ENCODE data around the gene TMEM94.
"Not testable (repeated sequence)": the region's sequence is repeated elsewhere in the genome, so short reads cannot be mapped to it uniquely, and the experiment has no call there.

TMEM94 gene

GRCh38 chr17:75511610-75512575 lies 55.5 kb downstream of the TMEM94 start:
- DNase-seq (ENCODE audit: low read depth): no peak

DNA sequence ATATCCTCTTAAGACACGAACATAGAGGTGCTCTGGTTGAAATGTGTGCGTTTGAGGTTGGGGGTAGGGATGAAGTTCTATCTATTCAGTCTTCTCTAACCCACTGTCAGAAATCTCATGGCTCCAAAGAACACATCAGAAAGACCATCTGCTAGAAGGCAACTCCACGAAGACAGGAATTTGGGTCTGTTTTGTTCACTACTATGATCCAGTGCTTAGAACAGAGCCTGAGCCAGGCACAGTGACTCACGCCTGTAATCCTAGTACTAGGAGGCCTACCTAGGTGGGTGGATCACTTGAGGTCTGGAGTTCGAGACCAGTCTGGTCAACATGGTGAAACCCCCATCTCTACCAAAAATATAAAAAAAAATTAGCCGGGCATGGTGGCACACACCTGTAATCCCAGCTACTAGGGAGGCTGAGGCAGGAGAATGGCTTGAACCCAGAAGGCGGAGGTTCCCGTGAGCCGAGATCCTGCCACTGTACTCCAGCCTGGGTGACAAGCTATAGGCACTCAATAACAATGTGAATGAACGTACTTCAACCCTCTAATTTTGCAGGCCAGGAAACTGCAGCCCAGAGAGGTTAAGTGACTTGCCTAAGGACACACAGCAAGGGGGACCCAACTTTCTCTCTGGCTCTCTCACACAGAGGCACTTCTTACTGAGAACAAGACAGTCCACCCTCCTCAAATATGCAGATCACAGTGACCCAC lies 56.6 kb downstream of the TMEM94 start:
- no peak for DNase-seq (ENCODE audit: low read depth)

DNA sequence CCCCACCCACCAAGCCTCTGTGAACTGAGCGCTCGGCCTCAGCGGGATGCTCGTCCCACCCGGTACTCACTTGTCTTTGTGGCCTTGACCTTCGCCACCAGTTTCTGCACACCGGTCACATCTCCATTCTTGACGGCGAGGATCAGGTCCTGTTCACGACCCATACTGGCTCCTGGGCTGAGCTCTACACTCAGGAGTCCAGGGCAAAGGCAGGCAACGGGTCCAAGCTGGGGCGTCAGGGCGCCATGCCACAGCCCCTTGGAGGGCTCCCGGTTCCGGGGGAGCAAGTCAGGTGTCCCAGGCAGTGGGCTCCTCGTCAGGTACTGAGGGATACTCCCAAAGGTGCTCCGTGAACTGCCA lies 57.2 kb downstream of the TMEM94 start:
- DNase-seq (ENCODE audit: low read depth): no peak

- no peak for DNase-seq (ENCODE audit: low read depth)
Observed at GRCh38 chr17:75514299-75514918, 58.0 kb downstream of the TMEM94 start.

GRCh38 chr17:75514919-75515495 lies 58.6 kb downstream of the TMEM94 start:
- no peak for DNase-seq (ENCODE audit: low read depth)

DNA sequence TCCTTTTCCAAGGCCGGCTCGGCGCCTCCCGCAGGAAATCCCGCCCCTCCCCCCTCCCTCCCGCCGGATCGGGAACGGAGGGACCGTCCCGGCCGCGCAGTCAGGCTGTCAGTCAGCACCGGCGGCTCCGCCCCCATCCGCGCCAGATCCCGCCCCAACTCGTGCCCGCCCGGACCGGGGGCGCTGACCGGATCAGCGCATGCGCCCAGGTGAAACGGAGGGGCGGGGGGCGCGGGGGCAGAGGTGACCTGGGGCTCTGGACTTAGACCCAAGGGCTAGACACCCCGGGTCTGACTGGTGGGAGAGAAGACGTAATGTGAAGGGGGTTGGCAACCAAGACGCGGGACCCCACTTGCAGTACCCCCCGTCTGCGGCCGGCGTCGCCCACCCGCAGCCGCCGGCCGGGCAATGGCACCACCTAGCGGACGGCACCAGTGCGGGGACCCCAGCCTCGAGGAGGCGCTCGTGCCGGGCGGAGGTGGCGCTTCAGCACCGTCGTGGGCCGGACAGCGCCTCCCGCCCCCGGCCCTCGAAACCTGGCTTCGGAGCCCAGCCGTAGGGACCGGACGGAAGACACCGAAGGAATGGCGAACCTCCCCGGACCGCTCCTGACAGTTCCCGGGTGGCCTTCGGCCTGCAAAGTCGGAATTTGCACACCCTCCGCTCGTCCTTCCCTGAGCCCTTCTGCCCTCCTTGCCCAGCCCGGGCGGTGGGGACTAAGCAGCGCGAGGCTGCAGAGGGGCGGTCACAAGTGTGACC lies 59.2 kb downstream of the TMEM94 start, which contains the start of gene CASKIN2:
Gene CASKIN2 (minus strand): TSS at position 42 of the 759 bp plus-strand sequence. CDS start 1,733 bp downstream, outside the sequence.
- DNase-seq (ENCODE audit: low read depth): peak; percentile 49

DNA sequence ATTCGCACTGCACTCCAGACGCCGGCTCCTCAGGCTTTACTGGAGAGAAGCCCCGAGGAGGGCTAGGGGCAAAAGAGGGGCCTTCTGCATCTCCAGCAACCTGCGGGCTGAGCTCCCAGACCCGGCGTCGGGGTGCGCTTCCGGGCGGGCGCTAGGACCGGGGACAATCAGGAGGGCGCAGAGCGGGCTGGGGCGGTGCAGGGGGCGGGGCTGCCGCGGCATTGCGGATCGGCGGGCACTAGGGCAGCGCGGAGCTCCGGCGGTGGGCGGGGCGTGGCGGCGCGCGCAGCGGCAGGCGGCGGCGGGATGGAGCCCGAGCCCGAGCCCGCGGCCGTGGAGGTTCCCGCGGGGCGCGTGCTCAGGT lies 59.8 kb downstream of the TMEM94 start, which contains the start of gene TSEN54:
Gene TSEN54 (plus strand): TSS at position 274 of the 364 bp plus-strand sequence. CDS start 33 bp downstream, at position 307.
- DNase-seq (ENCODE audit: low read depth): peak; percentile 88

DNA sequence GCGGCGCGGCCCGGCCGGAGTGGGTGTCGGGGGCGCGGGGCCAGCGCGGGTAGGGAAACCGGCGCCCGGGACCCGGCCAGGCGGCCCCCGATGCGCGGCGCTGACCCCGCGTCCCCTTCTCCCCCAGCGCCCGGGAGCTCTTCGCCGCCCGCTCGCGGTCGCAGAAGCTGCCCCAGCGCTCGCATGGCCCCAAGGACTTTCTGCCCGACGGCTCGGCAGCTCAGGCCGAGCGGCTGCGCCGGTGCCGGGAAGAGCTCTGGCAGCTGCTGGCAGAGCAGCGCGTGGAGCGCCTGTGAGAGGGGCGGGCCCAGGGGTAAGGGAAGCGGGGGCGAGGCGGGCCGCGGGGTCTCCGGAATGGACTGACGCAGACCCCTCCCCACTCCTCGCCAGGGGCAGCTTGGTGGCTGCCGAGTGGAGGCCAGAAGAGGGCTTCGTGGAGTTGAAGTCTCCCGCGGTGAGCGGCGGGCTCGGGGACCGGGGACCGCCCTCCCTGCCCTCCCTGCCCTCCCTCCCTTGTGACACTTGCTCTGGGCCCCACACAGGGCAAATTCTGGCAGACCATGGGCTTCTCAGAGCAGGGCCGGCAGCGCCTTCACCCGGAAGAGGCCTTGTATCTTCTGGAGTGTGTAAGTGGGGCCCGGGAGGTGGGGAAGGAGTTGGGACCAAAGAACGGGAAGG lies 60.3 kb downstream of the TMEM94 start:
- DNase-seq (ENCODE audit: low read depth): no peak

DNA sequence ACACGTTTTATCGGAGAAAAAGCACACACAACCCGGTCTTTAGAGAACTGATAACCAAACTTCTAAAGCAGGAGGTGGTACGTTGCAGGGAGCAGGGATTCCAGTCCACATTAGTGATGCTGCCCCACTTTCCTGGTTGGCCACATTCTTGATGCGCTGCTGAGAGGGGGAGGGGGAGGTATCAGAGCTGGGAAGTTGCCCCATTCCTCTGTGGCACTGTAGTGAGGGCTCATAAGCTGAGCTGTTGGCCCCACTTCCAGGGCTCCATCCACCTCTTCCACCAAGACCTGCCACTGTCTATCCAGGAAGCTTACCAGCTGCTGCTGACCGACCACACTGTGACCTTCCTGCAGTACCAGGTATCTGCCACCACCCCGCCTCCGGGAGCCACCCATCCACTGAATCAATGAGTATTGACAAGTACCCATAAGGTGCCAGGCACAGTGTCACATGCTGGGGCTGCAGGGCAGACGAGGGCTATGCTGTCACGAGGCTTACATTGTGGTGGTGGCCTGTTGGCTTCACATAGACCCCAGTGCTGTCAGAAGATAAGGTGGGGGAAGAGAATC lies 60.9 kb downstream of the TMEM94 start:
- no peak for DNase-seq (ENCODE audit: low read depth)

DNA sequence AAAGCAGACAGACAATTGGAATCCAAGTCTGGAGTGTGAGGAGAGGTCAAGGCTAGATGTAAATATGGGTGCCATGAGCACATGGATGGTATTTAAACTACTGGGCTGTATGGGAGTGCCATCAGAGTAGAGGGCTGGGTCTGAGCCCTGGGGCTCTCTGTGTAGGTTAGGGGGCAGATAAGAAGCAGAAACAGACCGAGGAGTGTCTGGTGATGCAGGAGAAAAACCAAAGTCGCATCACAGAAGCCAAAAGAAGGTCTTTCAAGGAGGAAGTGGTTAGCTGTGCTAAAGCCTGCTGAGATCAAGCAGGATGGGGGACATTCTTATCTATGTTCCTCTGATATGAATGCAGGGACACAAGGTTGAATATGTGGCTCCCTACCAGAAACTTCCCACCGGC lies 61.8 kb downstream of the TMEM94 start:
- no peak for DNase-seq (ENCODE audit: low read depth)

- no peak for DNase-seq (ENCODE audit: low read depth)
Observed at GRCh38 chr17:75518983-75519537, 62.6 kb downstream of the TMEM94 start.

DNA sequence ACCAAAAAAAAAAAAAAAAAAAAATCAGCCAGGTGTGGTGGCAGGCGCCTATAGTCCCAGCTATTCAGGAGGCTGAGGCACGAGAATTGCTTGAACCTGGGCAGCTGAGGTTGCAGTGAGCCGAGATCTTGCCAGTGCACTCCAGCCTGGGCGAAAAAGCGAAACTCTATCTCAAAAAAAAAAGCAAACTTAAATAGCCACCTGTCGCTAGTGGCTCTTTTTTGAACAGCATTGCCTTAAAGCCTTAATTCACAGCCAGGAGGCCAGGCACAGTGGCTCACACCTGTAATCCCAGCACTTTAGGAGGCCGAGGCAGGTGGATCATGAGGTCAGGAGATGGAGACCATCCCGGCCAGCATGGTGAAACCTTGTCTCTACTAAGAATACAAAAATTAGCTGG lies 64.0 kb downstream of the TMEM94 start:
- DNase-seq (ENCODE audit: low read depth): not testable (repeated sequence)

- no peak for DNase-seq (ENCODE audit: low read depth)
Observed at GRCh38 chr17:75521290-75521689, 64.9 kb downstream of the TMEM94 start.

DNA sequence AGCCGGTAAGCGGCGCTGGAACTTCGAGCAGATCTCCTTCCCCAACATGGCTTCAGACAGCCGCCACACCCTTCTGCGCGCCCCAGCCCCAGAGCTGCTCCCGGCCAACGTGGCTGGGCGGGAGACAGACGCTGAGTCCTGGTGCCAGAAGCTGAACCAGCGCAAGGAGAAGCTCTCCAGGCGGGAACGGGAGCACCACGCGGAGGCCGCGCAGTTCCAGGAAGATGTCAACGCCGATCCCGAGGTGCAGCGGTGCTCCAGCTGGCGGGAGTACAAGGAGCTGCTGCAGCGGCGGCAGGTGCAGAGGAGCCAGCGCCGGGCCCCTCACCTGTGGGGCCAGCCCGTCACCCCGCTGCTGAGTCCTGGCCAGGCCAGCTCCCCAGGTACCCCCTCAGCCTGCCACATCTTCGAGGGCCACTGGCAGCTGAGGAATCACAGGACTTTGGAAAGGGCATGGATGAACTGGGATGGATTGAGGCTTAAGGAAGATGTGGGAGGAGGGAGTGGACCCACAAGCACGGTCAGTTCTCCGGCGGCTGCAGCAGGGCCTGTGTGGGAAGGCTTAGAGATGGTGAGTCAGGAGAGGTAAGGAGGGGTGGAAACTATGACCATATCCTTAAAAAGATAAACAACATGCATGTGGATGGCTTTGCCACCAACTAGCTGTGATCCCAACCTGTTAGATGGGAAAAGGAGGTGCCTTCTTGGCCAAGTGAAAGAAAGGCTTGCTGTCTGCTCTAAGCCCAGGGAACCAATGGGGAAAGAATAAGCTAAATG lies 65.7 kb downstream of the TMEM94 start:
- no peak for DNase-seq (ENCODE audit: low read depth)

- no peak for DNase-seq (ENCODE audit: low read depth)
Observed at GRCh38 chr17:75523647-75524046, 67.2 kb downstream of the TMEM94 start.

- no peak for DNase-seq (ENCODE audit: low read depth)
Observed at GRCh38 chr17:75524269-75524969, 68.0 kb downstream of the TMEM94 start.

DNA sequence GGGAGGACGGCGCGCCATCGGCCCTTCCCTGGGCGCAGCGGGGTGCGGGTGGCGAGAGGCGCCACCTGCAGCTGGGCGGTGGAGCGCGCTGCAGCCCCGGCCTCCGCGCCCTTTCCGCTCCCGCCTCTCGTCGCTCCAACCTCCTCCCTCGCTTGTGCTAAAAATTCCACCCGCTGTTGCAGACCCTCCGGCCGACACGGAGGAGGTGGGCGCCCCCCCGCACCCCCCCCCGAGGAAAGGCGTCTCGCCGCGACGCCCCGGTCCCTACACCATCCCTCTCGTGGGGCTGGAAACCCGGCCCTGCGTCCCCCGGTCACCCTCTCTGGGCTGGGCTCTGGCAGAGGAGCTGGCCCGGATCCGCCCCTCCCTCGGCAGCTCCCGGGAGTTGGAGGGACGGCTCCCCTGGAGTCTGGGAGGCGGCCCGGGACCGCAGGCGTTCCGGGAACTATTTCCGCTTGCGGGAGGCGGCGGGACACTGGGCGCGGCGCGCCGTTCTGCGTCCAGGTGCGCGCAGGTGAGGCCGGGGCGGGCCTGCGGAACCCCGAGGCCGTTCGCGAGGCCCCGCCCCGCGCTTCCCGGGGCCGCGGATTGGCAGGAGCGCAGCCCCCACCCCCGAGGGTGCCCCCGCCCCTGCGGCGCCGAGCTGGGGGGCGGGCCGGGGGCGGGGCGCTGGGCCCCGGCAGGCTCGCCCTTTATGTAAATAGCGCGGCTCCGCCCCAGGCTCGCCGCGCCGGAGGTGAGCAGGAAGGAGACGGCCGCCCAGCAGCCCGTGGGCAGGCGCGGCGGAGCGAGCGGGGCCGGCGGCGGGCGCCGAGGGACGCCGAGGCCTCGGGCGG lies 68.8 kb downstream of the TMEM94 start, which contains the start of gene LLGL2:
Gene LLGL2 (plus strand): TSS at position 728 of the 836 bp plus-strand sequence. CDS start 17,730 bp downstream, outside the sequence.
- peak; percentile 53 for DNase-seq (ENCODE audit: low read depth)
